GM21447 (cell line): ENCODE measurements around the gene RRAS.
A peak's percentile ranks its signal among the peaks of the same experiment; 100 is the strongest.

Source experiments
- ATAC-seq: cut with Tn5 transposase; IDR thresholded peaks from one replicate; pipeline ENCODE4 v1.9.1; 2021; ENCODE audit not compliant: unreplicated experiment

RRAS gene

GRCh38 chr19:49655570-49656455 lies 15.9 kb upstream of the RRAS start:
- ATAC-seq = no peak

DNA sequence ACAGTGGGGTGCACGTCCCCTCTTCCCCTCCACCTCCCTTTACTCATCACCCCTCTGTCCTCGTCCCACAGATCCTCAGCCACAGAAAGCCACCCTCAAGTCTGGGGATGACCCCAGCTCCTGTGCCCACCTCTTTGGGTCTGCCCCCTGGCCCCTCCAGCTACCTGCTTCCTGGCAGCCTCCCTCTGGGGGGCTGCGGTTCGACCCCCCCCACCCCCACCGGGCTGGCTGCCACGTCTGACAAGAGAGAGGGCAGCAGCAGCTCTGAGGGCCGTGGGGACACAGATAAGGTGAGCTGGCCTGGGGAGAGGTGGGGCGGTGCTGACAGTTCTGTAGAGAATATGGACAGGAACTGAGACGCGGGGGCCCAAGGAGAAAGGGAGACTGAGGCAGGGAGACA lies 14.6 kb upstream of the RRAS start:
- ATAC-seq = no peak

GRCh38 chr19:49653466-49653806 lies 13.5 kb upstream of the RRAS start:
- ATAC-seq = no peak

DNA sequence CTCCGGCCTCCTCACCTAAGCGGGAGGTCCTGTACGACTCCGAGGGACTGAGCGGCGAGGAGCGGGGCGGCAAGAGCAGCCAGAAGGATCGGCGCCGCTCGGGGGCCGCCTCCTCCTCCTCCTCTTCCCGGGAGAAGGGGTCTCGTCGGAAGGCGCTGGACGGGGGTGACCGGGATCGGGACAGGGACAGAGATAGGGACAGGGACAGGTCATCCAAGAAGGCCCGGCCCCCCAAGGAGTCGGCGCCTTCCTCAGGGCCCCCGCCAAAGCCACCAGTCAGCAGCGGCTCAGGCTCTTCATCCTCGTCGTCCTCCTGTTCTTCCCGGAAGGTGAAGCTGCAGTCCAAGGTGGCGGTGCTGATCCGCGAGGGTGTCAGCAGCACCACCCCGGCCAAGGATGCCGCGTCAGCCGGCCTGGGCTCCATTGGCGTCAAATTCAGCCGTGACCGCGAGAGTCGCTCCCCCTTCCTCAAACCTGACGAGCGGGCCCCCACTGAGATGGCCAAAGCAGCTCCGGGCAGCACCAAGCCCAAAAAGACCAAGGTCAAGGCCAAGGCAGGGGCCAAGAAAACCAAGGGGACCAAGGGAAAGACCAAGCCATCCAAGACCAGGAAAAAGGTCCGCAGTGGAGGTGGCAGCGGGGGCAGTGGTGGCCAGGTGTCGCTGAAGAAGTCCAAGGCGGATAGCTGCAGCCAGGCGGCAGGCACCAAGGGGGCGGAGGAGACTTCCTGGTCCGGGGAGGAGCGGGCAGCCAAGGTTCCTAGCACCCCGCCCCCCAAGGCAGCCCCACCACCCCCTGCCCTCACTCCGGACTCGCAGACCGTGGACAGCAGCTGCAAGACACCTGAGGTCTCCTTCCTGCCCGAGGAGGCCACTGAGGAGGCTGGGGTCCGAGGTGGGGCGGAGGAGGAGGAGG lies 12.9 kb upstream of the RRAS start:
- no peak for ATAC-seq

DNA sequence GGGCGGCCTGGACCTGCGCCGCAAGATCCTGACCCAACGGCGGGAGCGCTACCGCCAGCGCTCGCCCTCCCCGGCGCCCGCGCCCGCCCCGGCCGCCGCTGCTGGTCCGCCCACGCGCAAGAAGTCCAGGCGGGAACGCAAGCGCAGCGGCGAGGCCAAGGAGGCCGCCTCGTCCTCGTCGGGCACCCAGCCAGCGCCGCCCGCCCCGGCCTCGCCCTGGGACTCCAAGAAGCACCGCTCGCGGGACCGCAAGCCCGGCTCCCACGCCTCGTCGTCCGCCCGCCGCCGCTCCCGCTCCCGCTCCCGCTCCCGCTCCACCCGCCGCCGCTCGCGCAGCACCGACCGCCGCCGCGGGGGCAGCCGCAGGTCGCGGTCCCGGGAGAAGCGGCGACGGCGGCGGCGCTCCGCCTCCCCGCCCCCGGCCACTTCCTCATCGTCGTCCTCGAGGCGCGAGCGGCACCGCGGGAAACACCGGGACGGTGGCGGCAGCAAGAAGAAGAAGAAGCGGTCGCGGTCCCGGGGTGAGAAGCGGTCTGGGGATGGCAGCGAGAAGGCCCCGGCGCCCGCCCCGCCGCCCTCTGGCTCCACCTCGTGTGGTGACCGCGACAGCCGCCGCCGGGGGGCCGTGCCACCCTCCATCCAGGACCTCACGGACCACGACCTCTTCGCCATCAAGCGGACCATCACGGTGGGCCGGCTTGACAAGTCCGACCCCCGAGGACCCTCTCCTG lies 12.0 kb upstream of the RRAS start:
- ATAC-seq = no peak

GRCh38 chr19:49651029-49651819 lies 11.3 kb upstream of the RRAS start:
- ATAC-seq = no peak

- no peak for ATAC-seq
Measured at GRCh38 chr19:49646586-49646985, 6.6 kb upstream of the RRAS start.

DNA sequence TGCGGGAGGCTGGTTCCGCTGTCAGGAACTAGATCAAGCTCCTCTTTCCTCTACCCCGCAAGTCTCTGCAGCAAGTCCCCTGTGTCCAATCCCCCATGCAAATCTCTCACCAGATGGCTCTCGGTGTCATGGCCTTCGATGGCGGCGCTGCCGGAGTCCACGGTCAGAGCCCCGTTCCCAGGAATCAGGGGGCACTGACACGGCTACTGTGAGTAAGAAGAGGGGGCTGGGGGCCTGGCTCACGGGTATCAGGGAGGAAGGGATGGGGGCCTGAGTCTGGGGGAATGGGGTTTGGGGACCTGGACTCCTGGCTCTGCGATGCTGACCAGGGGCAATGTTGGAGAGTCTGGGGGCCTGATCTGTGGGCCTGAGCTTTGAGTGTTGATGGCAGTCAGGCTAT lies 6.1 kb upstream of the RRAS start:
- no peak for ATAC-seq

- ATAC-seq = no peak
Measured at GRCh38 chr19:49645592-49645991, 5.6 kb upstream of the RRAS start.

GRCh38 chr19:49643466-49643865 lies 3.5 kb upstream of the RRAS start:
- no peak for ATAC-seq

GRCh38 chr19:49642492-49643035 lies 2.6 kb upstream of the RRAS start:
- ATAC-seq = no peak

DNA sequence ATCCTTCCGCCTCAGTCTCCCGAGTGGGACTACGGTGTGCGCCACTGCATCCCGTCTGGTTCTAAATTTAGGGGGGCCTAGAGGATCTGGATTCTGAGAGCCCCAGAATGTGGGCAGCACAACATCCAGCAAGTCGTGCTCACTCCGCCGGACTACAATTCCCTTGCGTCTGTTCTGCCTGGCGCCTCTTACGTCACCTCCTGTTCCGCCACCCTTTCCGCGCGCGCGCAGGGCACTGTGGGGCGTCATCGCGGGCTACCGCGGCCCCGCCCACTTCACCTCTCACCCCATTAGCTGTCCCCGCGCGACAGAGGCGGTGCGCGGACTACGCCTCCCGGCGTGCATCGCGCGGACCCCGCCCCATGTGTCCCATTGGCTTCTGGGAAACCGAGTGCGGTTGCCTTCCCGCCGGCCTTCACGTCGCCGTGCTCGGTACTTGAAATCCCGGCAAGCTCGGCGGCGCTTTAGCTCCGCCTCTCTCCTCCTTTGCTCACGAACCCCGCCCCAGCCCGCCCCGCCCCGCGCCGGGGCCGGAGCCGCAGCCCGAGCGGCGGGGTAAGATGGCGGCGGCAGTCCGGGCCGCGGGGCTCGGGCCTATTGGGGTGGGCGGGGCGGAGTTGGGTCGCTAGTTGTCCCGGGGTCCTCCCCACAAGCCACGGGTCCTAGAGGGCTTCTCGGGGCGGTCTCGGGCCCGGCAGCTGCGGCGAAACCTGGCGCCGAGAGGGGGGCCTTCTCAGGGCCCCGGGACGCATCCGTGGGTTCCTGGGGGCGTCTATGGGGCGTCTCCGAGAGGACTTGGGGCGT lies 1.9 kb upstream of the RRAS start, which contains the start of gene SCAF1:
Gene SCAF1, plus strand, starts transcription at position 522 of the 804 bp plus-strand sequence. CDS start 2,818 bp downstream, outside the sequence.
- peak; percentile 49 for ATAC-seq

- ATAC-seq = no peak
Measured at GRCh38 chr19:49639401-49640112, 386 bp downstream of the RRAS start.

DNA sequence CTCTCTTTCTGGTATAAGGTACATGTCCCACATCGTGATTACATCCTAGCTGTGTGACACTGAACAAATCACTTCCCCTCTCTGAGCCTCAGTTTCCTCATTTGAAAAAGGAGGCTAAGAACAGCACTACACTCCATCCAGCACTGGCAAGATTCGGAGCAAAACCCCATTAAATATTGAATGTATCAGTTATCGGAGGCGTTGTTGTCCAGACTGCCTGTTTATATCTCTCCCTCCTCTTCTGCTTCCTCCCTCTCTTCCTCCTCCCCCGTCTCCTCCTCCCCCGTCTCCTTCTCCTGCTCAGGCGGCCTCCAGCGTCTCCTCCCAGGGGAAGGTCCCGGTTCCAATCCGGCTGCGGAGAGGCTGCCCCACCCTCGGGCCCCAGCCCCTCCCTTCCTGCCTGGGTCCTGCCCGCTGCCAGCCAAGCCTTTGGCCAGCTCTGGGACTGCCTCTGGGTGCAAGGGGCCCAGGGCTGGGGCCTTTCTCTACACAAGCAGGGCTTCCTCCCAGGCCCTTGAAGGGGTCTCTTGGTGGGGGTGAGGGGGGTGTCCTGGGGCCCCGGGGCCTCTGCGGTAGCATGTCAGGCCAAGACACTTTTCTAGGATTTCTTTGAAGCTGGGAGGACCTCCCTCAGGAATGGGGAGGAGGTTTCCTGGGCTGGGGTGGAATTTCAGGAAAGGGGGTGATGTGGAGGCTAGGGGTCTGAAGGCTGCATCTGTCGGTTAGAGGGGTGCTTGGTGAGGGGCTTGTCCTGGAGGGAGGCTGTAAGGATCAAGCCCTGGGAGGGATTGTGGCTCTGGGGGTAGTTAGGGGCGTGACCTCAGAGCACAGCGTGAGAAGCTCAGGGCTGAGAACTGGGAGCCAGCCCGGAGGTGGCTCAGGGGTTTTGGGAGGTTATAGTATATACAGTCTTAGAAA lies 1.9 kb downstream of the RRAS start:
- ATAC-seq = no peak

- no peak for ATAC-seq
Measured at GRCh38 chr19:49636233-49636932, 3.6 kb downstream of the RRAS start.

- no peak for ATAC-seq
Measured at GRCh38 chr19:49635530-49636232, 4.3 kb downstream of the RRAS start.
